ENCODE results near the gene SLC27A5.
A peak's percentile ranks its signal among the peaks of the same experiment; 100 is the strongest.
"Not testable (repeated sequence)": the region's sequence is repeated elsewhere in the genome, so short reads cannot be mapped to it uniquely, and the experiment has no call there.

Gene SLC27A5

DNA sequence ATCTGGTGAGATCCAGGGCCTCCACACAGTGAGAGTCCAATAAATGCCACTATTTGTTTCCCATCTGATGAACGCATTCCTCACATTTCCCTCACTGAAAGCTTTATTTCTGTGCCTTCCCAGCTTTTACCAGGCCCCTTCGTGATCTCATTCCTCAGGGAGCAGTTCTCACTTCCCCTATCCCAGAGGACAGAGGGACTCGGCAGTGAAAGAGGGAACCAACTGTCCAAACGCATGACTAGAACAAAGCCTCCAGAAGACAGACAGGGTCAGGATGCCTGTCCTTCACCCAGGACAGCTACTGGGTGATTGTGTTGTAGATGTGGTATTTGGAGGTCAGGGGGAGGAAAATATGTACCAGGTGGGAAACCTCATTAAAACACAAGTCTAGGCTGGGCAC, 9.9 kb upstream of the SLC27A5 start:
- DNase-seq: no peak

DNA sequence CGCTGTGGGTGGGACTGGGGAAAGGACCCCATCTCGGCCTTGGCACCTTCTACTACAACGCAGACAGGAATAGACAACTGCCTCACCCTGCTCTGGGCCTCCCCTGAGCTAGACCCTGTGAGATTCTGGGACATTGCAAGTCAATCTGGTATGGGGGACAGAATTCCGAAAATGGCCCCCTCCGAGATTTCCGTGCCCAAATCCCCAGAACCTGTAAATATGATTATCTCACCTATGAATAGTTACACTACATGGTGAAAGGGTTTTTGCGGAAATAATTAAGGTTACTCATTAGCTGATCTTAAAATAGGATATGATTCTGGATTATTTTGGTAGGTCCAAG, 8.4 kb upstream of the SLC27A5 start:
- DNase-seq: no peak

DNA sequence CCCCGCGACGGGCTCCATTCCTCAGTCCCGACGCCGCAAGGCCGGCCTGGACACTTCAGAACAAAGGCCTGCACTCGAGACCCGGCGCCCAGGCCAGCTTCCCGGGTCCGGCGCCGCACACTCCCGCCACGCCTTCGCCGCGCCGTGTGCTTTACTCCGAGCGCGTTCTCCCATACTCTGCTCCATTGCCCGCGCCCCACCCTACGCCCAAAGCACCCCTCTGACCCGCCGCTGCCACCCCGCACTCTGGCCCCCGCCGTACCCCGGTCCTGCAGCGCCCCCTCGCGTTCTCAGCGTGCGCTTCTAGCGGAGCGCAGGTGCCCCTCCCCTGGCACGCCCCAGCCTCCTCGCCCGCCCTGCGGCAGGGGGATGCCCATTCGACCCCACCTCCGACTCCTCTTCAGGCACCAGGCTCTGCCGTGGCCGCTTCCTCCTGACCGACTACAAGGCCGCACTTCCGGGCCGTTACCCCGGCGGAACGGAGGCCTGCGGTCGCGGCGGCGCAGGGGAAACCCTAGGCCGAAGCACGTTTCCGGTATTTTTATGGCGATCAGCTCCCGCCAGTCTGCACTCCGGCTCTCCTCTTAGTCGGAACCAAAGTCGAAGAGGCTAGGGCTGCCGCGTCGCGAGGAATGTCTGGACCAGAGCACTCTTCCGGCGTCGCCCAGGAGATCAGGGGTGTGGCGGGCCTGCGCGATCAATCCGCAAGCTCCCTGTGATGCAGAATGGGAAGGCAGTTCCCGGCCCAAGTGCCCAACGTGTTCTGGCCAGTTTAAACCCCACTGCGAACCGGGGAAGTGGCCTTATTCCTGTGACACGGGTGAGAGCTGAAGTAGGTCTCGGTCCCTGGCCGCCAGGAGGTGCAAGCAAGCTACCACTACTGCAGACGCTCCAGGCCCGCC, 7.8 kb upstream of the SLC27A5 start, which contains the start of gene ZBTB45:
Gene ZBTB45, minus strand, starts transcription at position 456 of the 902 bp plus-strand sequence. CDS start 2,137 bp downstream, outside the sequence.
- peak; percentile 89 for DNase-seq

DNA sequence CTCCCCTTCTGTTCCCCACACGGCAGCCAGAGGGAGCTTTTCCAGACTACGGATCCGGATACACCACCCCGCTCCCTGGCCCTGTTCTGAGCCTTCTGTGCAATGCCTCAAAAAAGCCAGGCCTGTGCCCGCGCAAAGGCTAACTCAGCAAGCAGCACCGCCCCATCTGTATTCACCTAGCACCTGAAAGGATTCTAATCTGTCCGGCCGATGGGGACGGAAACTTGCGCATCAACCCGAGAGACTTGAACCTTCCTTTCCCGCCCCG, 7.2 kb upstream of the SLC27A5 start:
- DNase-seq: peak; percentile 50

DNA sequence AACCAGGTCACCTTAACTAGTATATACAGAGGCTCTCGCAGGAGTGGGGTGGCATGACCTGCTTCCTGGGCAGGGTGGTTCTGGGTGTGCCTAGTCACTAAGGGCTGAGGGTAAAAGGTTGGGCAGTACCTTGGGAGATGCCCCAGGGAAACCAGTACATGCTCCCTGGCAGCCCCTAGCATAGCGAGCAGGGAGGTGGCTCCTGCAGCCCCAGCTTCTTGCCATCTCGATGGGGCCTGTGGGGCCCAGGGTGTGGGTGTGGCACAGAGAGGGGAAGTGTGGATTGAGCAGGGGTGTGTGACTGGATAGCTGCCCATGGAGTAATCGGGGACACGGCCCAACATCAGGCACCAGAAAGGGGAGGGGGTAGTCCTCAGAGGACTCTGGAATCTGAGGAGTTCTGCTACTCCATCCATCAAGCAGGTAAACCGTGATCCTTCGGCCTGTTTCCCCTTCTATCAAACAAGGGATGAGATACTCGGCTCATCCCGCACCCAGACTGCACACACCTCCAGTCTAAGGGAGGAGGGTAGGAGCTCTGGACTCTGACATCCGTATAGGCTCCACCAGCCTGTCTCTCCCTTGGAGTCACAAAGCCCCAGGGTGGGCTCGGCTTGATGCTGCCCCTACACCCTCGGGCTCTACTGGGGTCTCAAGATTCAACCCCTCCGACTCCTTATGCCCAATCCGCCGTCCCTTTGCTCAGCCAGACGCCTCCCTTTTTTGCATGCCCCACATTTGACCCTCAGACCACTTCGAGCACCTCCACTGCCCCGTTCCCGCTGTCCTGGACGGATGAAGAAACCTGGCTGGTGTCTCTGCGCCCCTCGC, 6.7 kb upstream of the SLC27A5 start:
- no peak for DNase-seq

DNA sequence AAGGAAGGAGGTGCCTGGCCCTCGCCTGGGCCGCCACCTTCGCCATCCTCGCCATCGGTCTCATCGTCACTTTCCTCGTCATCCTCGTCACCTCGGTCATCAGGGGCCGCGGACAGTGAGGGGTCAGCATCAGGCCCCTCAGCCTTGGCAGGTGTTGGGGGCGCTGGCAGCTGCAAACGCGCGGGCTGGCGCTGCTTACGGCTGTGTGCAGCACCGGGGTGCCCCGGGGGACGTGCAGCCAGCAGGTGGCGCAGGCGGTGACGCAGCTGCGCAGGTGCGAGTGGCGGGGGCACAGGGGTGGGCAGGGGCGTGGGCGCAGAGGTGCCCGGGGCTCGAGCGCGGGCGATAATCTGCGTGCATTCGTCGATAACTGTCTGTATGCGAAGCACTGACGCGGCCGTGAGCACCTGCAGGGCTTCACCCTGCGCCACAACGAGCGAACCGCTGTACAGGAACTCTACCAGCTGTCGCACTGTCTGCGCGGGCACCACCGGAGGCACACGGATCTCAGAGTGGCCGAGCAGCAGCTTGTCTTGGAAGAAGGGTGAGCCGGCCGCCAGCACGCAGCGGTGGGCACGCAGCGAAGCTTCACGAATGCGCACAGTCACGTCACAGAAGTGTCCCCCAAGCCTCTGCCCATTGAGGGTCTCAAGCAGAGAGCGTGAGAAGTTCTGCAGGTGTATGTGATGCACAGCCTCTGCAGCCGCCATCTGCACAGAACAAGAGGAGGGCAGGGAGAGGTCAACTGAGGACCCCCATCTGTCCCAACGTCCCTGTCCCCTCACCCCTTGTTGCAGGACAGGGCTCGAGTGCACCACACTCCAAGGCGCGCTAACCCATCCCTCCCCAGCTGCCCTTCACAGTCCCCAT, 5.4 kb upstream of the SLC27A5 start:
- no peak for DNase-seq

DNA sequence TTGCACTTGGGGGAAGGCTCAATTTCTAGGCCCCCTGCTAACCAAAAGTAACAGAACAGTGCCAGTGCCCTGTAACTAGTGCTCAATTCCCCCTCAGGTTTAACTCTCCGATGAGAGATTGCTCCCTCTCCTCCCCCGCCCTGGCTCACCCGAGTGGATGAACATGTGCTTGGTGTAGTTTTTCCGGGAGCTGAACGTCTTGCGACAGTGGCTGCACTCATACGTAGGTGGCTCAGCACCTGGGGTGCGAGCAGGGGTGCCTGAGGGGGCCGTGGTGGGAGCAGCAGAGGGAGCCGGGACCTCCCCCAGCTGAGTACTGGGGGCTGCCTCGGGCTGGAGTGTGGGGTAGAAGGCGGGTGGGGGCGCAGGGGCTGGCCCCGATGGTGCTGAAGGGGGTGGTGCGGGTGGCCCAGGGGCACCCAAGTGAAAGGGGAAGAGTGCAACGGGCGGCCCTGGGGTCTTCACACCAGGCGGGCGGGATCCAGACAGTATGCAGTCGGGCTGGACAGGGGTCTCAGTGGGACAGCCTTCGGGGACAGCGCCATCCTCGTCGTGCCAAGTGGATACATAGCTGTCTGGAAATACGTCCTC, 4.5 kb upstream of the SLC27A5 start:
- DNase-seq: no peak

DNA sequence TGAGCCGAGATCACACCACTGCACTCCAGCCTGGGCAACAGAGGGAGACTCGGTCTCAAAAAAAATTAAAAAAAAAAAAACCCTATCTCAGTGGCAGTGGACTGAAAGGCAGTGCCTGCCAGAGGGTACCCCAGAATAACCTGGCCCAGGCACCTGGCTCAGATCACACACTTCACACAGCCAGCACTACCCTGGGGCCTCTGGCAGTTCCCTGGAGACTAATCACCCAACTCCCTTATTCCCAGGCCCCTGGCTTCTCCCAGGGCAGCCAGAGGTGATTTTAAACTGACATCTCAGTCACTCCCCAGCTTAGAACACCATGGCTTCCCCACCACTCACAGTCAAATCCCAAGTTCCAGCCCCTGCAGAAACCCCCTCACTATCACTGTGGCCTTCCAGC, 3.5 kb upstream of the SLC27A5 start:
- no peak for DNase-seq

DNA sequence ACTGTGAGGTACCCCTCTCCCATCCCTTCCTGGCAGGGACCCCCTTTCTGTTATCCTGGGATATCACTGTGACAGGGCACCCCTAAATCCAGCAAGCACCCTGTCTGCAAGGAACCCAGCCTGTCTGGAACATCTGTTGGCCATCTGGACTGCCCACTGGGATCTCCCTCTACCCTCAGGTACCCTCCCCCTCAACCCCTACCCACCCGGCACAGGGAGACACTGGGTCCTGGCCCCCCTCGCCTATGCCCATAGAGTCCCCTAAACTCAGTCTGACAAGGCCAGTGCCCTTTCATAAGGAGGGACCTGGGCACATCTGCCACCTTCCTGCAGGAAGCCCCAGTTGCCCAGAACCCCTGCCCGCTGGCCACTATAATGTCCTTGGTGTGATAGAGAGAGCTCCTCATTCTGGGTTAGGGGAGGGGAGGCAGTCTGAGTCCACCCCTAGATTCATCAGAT, 2.8 kb upstream of the SLC27A5 start:
- DNase-seq: no peak

DNA sequence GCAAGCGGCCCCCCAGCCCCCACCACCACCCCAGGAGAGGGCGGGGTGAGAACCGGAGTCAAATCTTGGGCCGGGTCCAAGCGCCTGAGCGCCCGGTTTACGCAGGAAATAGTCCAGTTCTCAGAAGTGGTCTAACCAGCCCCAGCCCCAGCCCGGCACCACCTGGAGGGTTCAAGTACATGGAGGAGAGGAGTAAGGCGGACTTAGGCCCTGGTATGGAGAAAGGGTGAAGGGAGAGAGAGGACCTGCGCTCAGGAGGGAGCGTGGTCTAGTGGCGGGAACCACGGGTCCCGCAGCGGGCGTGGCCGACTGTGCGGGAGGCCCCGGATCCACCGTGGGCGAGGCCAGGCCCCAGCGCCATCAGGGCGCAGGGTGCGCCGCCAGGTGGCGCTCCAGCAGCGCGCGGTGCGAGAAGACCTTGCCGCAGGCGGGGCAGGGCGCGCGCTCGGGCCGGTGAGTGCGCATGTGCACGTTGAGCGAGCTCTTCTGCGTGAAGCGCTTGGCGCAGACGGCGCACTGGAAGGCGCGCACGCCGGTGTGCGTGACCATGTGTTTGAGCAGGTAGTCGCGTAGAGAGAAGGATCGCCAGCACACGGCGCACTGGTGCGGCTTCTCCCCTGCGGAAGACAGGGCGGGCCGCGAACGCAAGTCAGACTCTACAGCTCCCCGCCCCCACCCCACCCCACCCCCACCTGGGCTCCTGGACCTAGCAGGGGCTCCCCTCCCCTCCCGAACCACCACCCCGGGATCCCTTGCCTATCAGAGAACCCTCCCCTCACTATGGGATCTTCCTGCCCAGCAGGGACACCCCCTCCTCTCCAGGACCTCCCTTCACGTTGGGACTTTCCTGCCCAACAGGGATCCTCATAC, 2.1 kb upstream of the SLC27A5 start:
- peak; percentile 98 for DNase-seq

DNA sequence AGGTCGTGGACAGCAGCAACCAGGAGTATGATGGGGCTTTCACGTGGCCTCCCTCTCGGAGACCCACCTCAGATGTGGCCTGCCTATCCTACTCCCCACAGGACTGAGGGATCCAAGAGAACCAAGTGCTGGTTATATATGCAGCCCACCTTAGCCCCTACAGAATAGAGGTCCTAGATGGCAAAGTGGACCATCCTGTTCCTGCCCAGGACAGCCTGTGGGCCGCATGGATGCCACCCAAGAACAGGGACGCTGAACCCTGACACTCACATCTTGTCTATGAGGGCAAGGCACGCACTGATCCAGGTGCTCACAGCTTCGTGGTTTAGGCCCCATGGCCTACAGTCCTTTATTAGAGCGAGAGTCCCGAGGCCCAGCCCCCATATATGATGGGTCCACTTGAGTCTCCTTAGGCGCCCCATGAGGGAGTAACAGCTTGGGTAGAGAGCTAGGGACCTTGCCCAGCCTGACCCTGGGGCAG, 1.5 kb upstream of the SLC27A5 start:
- no peak for DNase-seq

DNA sequence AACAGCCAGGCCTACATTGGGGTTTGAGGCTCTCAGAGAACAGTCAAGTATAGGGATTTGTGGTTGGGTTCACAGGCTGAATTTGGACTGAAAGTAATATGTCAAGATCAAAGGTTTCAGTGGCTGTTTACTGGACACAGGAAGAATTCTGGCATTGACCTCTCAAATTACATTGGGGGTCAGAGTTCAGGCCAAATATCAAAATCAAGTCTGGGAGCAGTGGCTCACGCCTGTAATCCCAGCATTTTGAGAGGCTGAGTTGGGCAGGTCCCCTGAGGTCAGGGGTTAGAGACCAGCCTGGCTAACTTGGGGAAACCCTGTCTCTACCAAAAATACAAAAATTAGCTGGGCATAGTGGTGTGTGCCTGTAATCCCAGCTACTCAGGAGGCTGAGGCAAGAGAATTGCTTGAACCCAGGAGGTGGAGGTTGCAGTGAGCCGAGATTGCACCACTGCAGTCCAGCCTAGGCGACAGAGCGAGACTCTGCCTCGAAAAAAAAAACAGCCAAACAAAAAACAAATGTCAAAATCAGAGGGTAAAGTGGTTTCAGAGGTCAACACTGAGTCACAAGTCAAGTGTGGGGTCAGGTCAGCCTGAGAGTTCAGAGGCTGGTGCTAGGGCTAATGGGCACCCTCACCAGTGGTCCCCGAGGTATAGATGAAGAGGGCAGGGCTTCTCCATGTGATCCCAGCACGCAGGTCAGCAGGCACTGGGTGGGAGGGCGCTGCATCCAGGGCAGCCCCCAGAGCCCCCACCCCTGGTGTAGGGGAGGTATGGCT, 1.5 kb downstream of the SLC27A5 start:
- DNase-seq: no peak

DNA sequence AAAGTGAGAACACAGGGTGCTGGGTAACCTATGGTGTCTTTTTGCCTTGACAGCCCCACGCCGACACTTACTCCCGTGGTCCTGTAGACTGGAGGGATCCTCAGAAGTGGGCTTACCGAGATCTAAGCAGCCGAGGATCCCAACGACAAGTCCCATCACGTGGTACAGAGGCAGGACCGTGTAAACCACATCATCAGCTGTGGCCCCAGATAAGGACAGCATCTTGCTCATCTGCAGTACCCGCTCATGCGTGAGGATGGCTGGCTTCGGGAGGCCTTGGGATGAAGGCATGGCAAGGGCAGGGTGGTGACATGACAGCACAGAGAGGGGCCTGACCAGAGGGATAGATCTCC, 2.1 kb downstream of the SLC27A5 start:
- DNase-seq: no peak

DNA sequence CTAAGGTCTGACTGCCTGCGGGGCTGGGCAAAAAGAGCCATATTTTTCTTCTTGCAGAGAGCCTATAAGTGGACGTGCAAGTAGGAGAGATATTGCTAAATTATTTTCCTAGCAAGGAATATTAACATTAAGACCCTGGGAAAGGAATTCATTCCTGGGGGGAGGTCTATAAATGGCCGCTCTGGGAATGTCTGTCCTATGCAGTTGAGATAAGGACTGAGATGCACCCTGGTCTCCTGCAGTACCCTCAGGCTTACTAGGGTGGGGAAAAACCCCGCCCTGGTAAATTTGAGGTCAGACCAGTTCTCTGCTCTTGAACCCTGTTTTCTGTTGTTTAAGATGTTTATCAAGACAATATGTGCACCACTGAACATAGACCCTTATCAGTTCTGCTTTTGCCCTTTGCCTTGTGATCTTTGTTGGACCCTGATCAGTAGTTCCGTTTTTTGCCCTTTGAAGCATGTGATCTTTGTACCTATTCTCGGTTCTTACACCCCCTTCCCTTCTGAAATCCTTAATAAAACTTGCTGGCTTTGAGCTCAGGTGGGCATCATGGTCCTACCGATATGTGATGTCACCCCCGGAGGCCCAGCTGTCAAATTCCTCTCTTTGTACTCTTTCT, 4.1 kb downstream of the SLC27A5 start:
- DNase-seq: not testable (repeated sequence)

DNA sequence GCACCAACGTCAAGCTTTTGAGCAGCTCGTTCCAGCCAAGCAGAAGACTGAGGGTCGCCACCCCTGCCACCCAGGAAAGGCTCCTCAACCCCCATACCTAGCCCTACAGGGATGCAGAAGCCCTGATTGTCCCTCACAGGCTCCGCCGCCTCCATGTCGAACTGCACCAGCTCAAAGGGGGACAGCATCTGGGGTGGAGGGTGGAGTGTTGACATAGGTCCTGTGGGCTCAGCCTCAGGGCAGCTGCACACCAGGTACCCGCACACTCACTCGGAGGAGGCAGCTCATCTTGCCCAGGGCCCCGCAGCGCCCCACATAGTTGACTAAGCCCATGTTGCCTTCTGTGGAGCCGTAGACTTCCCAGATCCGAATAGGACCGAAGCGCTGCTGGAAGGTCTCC, 11.6 kb downstream of the SLC27A5 start:
- no peak for DNase-seq

DNA sequence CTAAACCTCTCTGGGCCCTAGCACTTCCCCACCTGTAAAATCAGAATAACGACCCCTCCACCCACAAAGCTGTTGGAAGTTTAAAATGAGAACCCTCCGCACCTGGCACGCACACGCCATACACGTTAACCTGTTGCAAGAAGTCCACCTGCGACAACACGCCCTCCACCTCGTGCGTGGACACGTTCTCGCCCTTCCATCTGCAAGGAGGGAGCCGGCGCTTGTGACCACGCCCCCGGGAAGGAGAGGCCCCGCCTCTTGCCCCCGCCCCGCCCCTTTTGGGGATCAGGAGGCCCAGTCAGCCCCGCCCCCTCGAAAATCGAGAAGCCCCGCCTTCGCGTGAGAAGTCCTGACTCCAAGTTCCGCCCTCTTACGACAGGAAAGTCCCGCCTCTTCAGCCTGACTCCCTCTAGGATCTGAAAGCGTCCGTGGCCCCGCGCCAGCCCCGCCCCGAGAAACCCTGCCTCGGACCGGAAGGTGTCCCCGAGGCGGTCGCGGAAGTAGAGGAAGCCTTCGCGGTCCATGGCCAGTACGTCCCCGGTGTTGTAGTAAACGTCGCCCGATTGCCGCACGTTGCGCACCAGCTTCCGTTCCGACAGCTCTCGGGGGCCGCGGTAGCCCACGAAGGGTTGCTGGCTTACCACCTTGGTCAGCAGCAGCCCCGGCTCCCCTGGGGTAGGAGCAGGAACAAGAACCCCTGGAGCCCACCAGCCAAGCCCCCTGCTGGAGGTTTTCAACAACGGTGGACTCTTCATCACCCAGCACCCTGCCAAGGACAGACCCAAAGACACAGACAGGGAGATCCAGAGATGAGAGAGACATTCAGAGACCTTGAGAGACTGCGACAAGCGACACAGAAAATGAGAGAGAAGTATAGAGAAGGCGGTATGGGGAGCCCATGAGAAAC, 12.5 kb downstream of the SLC27A5 start:
- DNase-seq: peak; percentile 97

DNA sequence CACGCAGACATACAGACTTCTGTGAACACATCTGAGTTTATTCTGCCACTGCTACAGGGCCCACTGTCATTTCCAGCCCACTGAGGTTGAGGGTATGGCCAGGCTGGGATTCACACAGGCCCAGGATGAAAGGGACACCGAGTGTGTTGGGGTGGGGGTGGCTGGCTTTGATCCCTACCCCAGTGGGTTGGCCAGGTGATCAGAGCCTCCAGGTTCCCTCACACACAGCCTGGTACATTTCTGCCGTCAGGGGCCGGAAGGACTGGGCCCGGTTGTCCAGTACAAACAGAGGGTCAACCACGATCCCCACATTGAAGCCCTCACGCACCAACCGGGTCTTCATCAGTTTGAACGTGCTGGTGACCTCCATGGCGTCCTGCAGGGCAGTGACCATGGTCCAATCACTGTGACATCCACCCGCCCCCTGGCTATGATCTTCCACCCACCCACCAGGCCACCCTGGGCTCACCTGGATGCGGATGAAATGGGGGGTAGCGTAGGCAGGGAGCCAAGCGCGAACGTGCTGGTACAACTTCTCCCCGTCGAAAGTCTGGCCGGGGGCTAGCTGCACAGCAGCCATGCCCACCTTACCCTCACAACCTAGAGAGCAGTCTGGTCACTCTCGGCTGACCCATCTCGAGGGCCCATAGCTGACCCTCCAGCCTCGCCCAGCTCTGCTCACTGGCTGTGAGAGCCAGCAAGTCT, 13.3 kb downstream of the SLC27A5 start:
- no peak for DNase-seq

DNA sequence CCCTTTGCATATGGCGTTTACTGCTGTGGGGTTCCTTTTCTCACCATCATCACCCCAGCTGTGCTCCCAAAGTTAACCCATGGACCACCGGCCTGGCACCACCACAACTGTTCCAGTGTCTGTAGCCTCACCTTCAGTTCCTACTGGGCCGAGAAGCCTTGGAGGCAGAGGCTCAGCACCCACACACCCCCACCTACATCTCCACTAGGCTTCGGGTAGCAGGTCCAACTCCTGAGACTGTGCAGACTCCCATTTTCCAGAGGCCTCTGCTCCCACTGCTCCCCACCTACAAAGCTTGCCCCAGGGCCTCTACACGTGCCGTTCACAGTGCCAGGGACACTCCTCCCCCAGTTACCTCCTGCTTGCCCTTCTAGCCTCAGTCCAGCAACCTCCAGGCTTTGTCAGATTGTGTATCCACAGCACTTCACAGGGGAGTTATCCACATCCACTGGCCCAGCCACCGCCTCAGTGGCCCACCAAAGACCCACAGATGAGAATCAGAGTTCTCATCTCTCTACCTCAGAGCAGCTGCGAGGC, 14.1 kb downstream of the SLC27A5 start:
- no peak for DNase-seq
